ENCODE measurements around the gene KDM4B.

The KDM4B gene

GRCh38 chr19:4980067-4980466, 11.2 kb downstream of the KDM4B start:
- no peak for TF ChIP-seq CTCF (IDR thresholded peaks at IDR 0.05)

DNA sequence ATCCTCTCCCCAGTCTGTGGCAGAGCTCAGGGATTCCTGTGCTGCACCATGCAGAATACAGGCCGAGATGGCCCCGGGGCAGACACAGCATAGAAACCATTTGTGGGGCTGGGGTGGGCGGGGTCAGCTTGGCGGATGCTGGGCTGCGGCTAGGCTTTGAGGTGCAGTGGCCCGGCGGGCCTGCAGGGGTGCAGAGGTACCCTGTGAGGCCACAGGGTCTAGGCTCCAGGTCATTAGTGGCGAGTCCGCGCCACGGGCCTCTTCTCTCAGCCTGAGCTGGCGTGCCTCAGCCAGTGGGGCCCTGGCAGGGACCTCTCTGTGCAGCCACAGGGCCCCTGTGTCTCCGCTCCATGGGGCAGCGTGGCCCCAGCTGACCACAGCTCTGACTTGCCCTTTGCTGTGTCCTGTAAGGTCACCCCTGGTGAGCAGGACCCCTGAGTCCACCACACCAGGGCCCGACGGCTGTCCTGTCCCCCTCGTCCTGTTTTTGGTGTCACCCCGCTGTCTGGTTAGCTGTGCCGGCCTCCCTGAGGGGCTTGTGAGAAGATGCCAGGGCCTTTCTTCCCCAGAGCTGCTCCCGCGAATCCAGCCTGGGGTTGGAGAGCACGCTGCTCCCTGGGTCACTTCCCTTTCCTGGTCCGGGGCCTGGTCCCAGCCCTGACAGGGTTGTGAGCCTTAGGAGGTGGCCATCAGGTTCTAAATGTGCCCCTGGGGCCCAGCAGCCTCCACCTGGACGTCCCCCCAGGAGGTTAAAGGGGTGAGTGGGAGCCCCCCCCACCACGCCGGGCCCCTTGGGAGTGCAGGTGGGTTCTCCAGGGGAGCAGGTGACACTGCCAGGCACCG, 12.1 kb downstream of the KDM4B start:
- no peak for TF ChIP-seq CTCF (IDR thresholded peaks at IDR 0.05)

GRCh38 chr19:4981681-4981958, 12.7 kb downstream of the KDM4B start:
- TF ChIP-seq CTCF (IDR thresholded peaks at IDR 0.05), result no peak

- TF ChIP-seq CTCF (IDR thresholded peaks at IDR 0.05), result no peak
Measured at GRCh38 chr19:4983346-4984105, 14.6 kb downstream of the KDM4B start.

GRCh38 chr19:4984106-4984380, 15.1 kb downstream of the KDM4B start:
- no peak for TF ChIP-seq CTCF (IDR thresholded peaks at IDR 0.05)

- TF ChIP-seq CTCF (IDR thresholded peaks at IDR 0.05), result no peak
Measured at GRCh38 chr19:4984438-4984990, 15.6 kb downstream of the KDM4B start.

- no peak for TF ChIP-seq CTCF (IDR thresholded peaks at IDR 0.05)
Measured at GRCh38 chr19:4985551-4985991, 16.7 kb downstream of the KDM4B start.
